Right cardiac atrium (tissue), 5 donors: ENCODE results near the gene ZNF821. TPM values are rescaled to one million over a fixed set of nuclear protein-coding genes. Genes with fewer than 3 reads are reported as not detected.

Experiments
- ATAC-seq, 2 donors: fragments of 200-7000 bp; cut with Tn5 transposase; one replicate each; pipeline versions ENCODE4 v1.8.0 to v1.9.1; 2020; ENCODE audit warnings: moderate library complexity in 2 of 2, mild to moderate bottlenecking in 1 of 2
- DNase-seq, 3 donors: peaks; one replicate each; pipeline ENCODE4 v3.0.0-alpha.2; 2020
- H3K27ac ChIP-seq: one replicate; pipeline ENCODE4 v1.5.1; 2013; ENCODE audit warnings: mild to moderate bottlenecking, low read length, control low read depth, moderate library complexity
- H3K27me3 ChIP-seq: one replicate; pipeline ENCODE4 v1.6.1; 2013; ENCODE audit not compliant: control insufficient read depth, insufficient read depth
- H3K4me1 ChIP-seq: one replicate; pipeline ENCODE4 v1.6.1; 2013; ENCODE audit warnings: low read length; ENCODE audit not compliant: control insufficient read depth, insufficient read depth
- H3K4me3 ChIP-seq: one replicate; pipeline ENCODE4 v1.5.1; 2013; ENCODE audit warnings: low read length, control low read depth
- H3K9me3 ChIP-seq: one replicate; pipeline ENCODE4 v1.6.1; 2013; ENCODE audit warnings: low read length; ENCODE audit not compliant: control insufficient read depth
- WGBS: extraction: QIAGEN DNeasy Blood & Tissue Kit; methylation state at CpG from one replicate; pipeline ENCODE4 v1.1.7; 2013; 5-methylcytosine and 5-hydroxymethylcytosine counted together
- intact Hi-C, 4 donors: fragments of 100-400 bp; cut with DNase I; formaldehyde crosslinking; loops; one replicate each; pipeline versions ENCODE4 v1.11.0 to v1.14.0; 2022 to 2023
- long read RNA-seq, 4 donors: library from polyadenylated mRNA; unstranded; transcript quantifications; one replicate each; pipeline ENCODE4 v2.0.0, GENCODE V29; 2020 to 2021
- polyA plus RNA-seq: library from polyadenylated mRNA; stranded (reverse); fragments of 200-250 nt; gene quantifications from one replicate; pipeline ENCODE4 v1.2.3, GENCODE V29; 2013
- total RNA-seq, 4 donors: library from RNA; stranded (reverse); fragmentation: NEBNext Ultra II Directional; extraction: Animal tissue kit (Norgen Biotek cat#: 25700); gene quantifications; one replicate each; pipeline ENCODE4 v1.2.1, GENCODE V29; 2021
- donor health status: healthy with polysubstance abuse.
- donor health status: DM: no; HTN: yes; CAD: no.
- donor health status: DM: no; HTN: no; CAD: no.
- donor health status: DM: no; HTN: yes; CAD: no; lungs with severe emphysema.
- donor health status: DM: yes; HTN: yes; CAD: no.

The ZNF821 gene
- total RNA-seq: 1 to 10 TPM; 6.3 to 8.5 (median 6.9) TPM
- 5.0 TPM for polyA plus RNA-seq
- long read RNA-seq, donor 1, partial matches to known transcripts: 2 of 14 reads
- long read RNA-seq, donor 1, other reads (novel, unspliced or antisense): 8 of 14 reads
- long read RNA-seq, donor 2, transcript ZNF821-202 (8 exons, 2,000 nt): major isoform, 5 of 12 reads
- long read RNA-seq, donor 2, partial matches to known transcripts: 0 of 12 reads
- long read RNA-seq, donor 2, other reads (novel, unspliced or antisense): 3 of 12 reads
- long read RNA-seq, donor 3, transcript ZNF821-221 (7 exons, 1,833 nt): minor isoform, 8 of 64 reads
- long read RNA-seq, donor 3, transcript ZNF821-202 (8 exons, 2,000 nt): major isoform, 14 of 64 reads
- long read RNA-seq, donor 3, partial matches to known transcripts: 2 of 64 reads
- long read RNA-seq, donor 3, other reads (novel, unspliced or antisense): 38 of 64 reads
- long read RNA-seq, donor 4, partial matches to known transcripts: 0 of 10 reads
- long read RNA-seq, donor 4, other reads (novel, unspliced or antisense): 5 of 10 reads

- peak; percentile 94 to 96 for ATAC-seq
- WGBS: under 1% methylated on average over 80 of the region's 85 CpGs
- H3K27ac ChIP-seq: peak within 1 kb of the TSS; percentile 89
Observed at GRCh38 chr16:71883849-71884638, at the start of gene ZNF821. ZNF821 (minus strand) TSS chr16:71884182; CDS start chr16:71879946, 4,236 bp downstream.

GRCh38 chr16:71933017-71933416 lies 49.0 kb upstream of the ZNF821 start:
- intact Hi-C loops: no loop called here
- 61% methylated on average over 1 of the region's 1 CpG for WGBS
- H3K27ac ChIP-seq: no peak overlapping the region
- H3K9me3 ChIP-seq: no peaks in the 10 kb centered on the region
- H3K27me3 ChIP-seq: no peaks in the 10 kb centered on the region
- no peak for ATAC-seq
- no peak overlapping the region for H3K4me3 ChIP-seq
- no peak for DNase-seq
- H3K4me1 ChIP-seq: peaks cover 8% of the 10 kb centered on the region

More at GRCh38 chr16:71883849-71884638, at the start of gene ZNF821:
- no peaks in the 10 kb centered on the region for H3K27me3 ChIP-seq
- no peaks in the 10 kb centered on the region for H3K4me1 ChIP-seq
- H3K4me3 ChIP-seq: peak within 1 kb of the TSS; percentile 70
- DNase-seq: peak; percentile 83 to 93 (median 93)
- H3K9me3 ChIP-seq: no peaks in the 10 kb centered on the region
- intact Hi-C loops: loop anchor here in 2 of 4 donors (10.0 kb wide), 2 partner anchors 61 to 81 kb away; no protein-coding TSS in a partner anchor

GRCh38 chr16:71931599-71931998 lies 47.6 kb upstream of the ZNF821 start:
- H3K4me3 ChIP-seq: no peak overlapping the region
- DNase-seq (no peak), ATAC-seq (no peak)
- no peaks in the 10 kb centered on the region for H3K27me3 ChIP-seq
- H3K27ac ChIP-seq: no peak overlapping the region
- H3K4me1 ChIP-seq: peaks cover 12% of the 10 kb centered on the region
- intact Hi-C loops: no loop called here
- 94% methylated on average over 6 of the region's 6 CpGs for WGBS
- H3K9me3 ChIP-seq: no peaks in the 10 kb centered on the region

- H3K4me3 ChIP-seq: no peak overlapping the region
- no peaks in the 10 kb centered on the region for H3K9me3 ChIP-seq
- DNase-seq (no peak), ATAC-seq (no peak)
- no peaks in the 10 kb centered on the region for H3K27me3 ChIP-seq
- H3K4me1 ChIP-seq: peaks cover 12% of the 10 kb centered on the region
- intact Hi-C loops: no loop called here
- no peak overlapping the region for H3K27ac ChIP-seq
- WGBS: 81% methylated on average over 2 of the region's 2 CpGs
Observed at GRCh38 chr16:71931001-71931400, 47.0 kb upstream of the ZNF821 start.

GRCh38 chr16:71930013-71930563 lies 46.1 kb upstream of the ZNF821 start:
- Histone ChIP-seq H3K9me3 (no peaks in the 10 kb centered on the region), H3K4me3 (no peak overlapping the region), H3K27ac (no peak overlapping the region), H3K27me3 (no peaks in the 10 kb centered on the region), H3K4me1 (peaks cover 12% of the 10 kb centered on the region)
- ATAC-seq (no peak), DNase-seq (no peak)
- intact Hi-C loops: no loop called here
- 75% methylated on average over 5 of the region's 5 CpGs for WGBS

GRCh38 chr16:71929048-71929447 lies 45.1 kb upstream of the ZNF821 start:
- H3K4me3 ChIP-seq: no peak overlapping the region
- H3K9me3 ChIP-seq: no peaks in the 10 kb centered on the region
- peaks cover 15% of the 10 kb centered on the region for H3K4me1 ChIP-seq
- peak overlapping the region; percentile 25 for H3K27ac ChIP-seq
- DNase-seq: peak in 1 of 3 donors; percentile 32
- ATAC-seq: peak; percentile 56 to 65
- intact Hi-C loops: no loop called here
- 20% methylated on average over 3 of the region's 3 CpGs for WGBS
- H3K27me3 ChIP-seq: no peaks in the 10 kb centered on the region

GRCh38 chr16:71927787-71928186 lies 43.8 kb upstream of the ZNF821 start:
- no peaks in the 10 kb centered on the region for H3K27me3 ChIP-seq
- 33% methylated on average over 5 of the region's 5 CpGs for whole genome bisulfite sequencing
- ATAC-seq: peak; percentile 66 to 67
- peak; percentile 28 to 68 (median 65) for DNase-seq
- intact Hi-C loops: loop anchor here in 1 of 4 donors (2.0 kb wide), 1 partner anchor 17 kb away; no protein-coding TSS in a partner anchor
- H3K4me3 ChIP-seq: no peak overlapping the region
- H3K9me3 ChIP-seq: no peaks in the 10 kb centered on the region
- H3K27ac ChIP-seq: peak overlapping the region; percentile 95
- H3K4me1 ChIP-seq: peaks cover 18% of the 10 kb centered on the region

- H3K4me1 ChIP-seq: peaks cover 18% of the 10 kb centered on the region
- 17% methylated on average over 3 of the region's 3 CpGs for WGBS
- intact Hi-C loops: loop anchor here in 1 of 4 donors (2.0 kb wide), 1 partner anchor 17 kb away; no protein-coding TSS in a partner anchor
- DNase-seq (peak in 2 of 3 donors; percentile 71 to 74), ATAC-seq (peak; percentile 72 to 75)
- no peaks in the 10 kb centered on the region for H3K9me3 ChIP-seq
- peak overlapping the region; percentile 95 for H3K27ac ChIP-seq
- H3K4me3 ChIP-seq: no peak overlapping the region
- H3K27me3 ChIP-seq: no peaks in the 10 kb centered on the region
Observed at GRCh38 chr16:71927383-71927782, 43.4 kb upstream of the ZNF821 start.

GRCh38 chr16:71924710-71925109 lies 40.7 kb upstream of the ZNF821 start:
- 93% methylated on average over 2 of the region's 2 CpGs for WGBS
- intact Hi-C loops: no loop called here
- peak in 1 of 2 donors; percentile 53 for ATAC-seq

GRCh38 chr16:71923941-71924690 lies 40.1 kb upstream of the ZNF821 start:
- intact Hi-C loops: no loop called here
- Histone ChIP-seq H3K27me3 (no peaks in the 10 kb centered on the region), H3K27ac (peak overlapping the region; percentile 42), H3K4me1 (peaks cover 16% of the 10 kb centered on the region), H3K4me3 (no peak overlapping the region), H3K9me3 (no peaks in the 10 kb centered on the region)
- ATAC-seq (no peak), DNase-seq (peak in 1 of 3 donors; percentile 61)
- 87% methylated on average over 10 of the region's 10 CpGs for WGBS

More at GRCh38 chr16:71924710-71925109, 40.7 kb upstream of the ZNF821 start:
- no peaks in the 10 kb centered on the region for H3K27me3 ChIP-seq
- H3K27ac ChIP-seq: no peak overlapping the region
- H3K9me3 ChIP-seq: no peaks in the 10 kb centered on the region
- H3K4me1 ChIP-seq: peaks cover 18% of the 10 kb centered on the region
- no peak overlapping the region for H3K4me3 ChIP-seq
- no peak for DNase-seq
